HepG2 (cell line): ENCODE data around the gene LAMB3.

Source experiments
- CTCF ChIP-seq: sonication (generic); formaldehyde crosslinking; IDR thresholded peaks from 2 replicates; pipeline ENCODE4 v1.5.0; 2020; ENCODE audit warnings: mild to moderate bottlenecking, missing genetic modification reagents, moderate library complexity
- FOXM1 ChIP-seq: sonication (generic); formaldehyde crosslinking; IDR thresholded peaks from 2 replicates; pipeline ENCODE4 v1.5.0; 2020; ENCODE audit warnings: missing genetic modification reagents
- ISX ChIP-seq: sonication (generic); formaldehyde crosslinking; conservative IDR thresholded peaks from 2 replicates; pipeline ENCODE4 v1.5.0; 2020; ENCODE audit warnings: missing genetic modification reagents
- MXD1 ChIP-seq: sonication (generic); formaldehyde crosslinking; IDR thresholded peaks from 2 replicates; pipeline ENCODE4 v1.4.0; 2020; ENCODE audit warnings: mild to moderate bottlenecking, missing genetic modification reagents
- PHF8 ChIP-seq: sonication (generic); formaldehyde crosslinking; IDR thresholded peaks from 2 replicates; pipeline ENCODE4 v1.5.0; 2020; ENCODE audit warnings: missing genetic modification reagents
- SRSF9 ChIP-seq: fragments of 200-400 bp; formaldehyde crosslinking; IDR thresholded peaks from 2 replicates; pipeline ENCODE4 v1.6.1; 2018; ENCODE audit warnings: borderline replicate concordance, mild to moderate bottlenecking, low read depth, low read length; ENCODE audit not compliant: insufficient read depth, poor library complexity, severe bottlenecking
- STAT5B ChIP-seq: sonication (generic); formaldehyde crosslinking; IDR thresholded peaks from 2 replicates; pipeline ENCODE4 v1.4.0; 2020; ENCODE audit warnings: missing genetic modification reagents
- ZKSCAN8 ChIP-seq: IDR thresholded peaks from 2 replicates; pipeline ENCODE4 v1.6.1; 2016; ENCODE audit warnings: borderline replicate concordance, missing genetic modification reagents, missing compliant biosample characterization
- ZNF20 ChIP-seq: sonication (generic); formaldehyde crosslinking; IDR thresholded peaks from 2 replicates; pipeline ENCODE4 v1.4.0; 2020; ENCODE audit warnings: mild to moderate bottlenecking, moderate library complexity, missing genetic modification reagents
- ZNF367 ChIP-seq: sonication (generic); formaldehyde crosslinking; IDR thresholded peaks from 2 replicates; pipeline ENCODE4 v1.4.0; 2020; ENCODE audit warnings: missing genetic modification reagents, borderline replicate concordance
- ZNF83 ChIP-seq: sonication (generic); formaldehyde crosslinking; IDR thresholded peaks from 2 replicates; pipeline ENCODE4 v1.4.0; 2020; ENCODE audit warnings: missing genetic modification reagents, mild to moderate bottlenecking, borderline replicate concordance
- TF ChIP-seq, protein P1 (sequence below): IDR thresholded peaks from 2 replicates; pipeline ENCODE4 v1.6.1; 2012; ENCODE audit warnings: inconsistent platforms

DNA sequence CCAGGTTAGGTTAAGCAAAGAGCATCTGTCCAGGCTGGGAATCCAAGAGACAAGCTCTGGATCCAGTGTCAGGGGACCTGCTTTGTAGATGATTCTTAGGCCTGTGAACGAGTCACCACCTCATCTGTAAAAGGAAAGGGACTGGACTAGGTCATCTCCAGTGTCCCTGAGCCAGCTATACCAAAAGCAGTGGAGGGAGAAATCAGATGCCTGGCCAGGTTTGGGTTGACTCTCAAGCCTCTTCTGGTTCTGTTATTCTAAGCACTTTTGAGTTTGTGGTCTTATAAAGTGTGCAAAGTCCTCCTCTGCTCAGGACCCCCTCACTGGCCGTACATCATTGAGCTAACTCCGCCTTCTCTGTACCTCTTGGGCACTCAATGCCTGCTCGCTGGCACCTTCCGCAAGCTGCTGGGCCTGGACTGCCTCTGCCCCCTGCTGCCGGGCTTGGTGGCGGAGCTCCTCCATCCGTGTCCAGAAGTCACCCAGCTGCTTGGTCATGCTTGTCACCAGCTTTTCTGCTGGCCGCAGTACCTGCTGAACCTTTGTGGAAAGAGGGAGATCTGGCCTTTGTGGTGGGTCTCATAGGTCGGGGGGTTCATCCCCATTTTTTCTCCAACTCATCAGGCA, 35.1 kb downstream of the LAMB3 start:
- TF ChIP-seq SRSF9, result no peak
- TF ChIP-seq PHF8, result no peak
- no peak for TF ChIP-seq ZNF83 (CRISPR knock-in tag)
- no peak for TF ChIP-seq MXD1 (CRISPR knock-in tag)
- no peak for TF ChIP-seq ZNF367 (CRISPR knock-in tag)
- no peak for TF ChIP-seq ISX (CRISPR knock-in tag)
- no peak for TF ChIP-seq CTCF
- no peak for TF ChIP-seq FOXM1
- TF ChIP-seq ZKSCAN8, result no peak
- TF ChIP-seq ZNF20 (CRISPR knock-in tag), result no peak
- TF ChIP-seq, protein P1, sequence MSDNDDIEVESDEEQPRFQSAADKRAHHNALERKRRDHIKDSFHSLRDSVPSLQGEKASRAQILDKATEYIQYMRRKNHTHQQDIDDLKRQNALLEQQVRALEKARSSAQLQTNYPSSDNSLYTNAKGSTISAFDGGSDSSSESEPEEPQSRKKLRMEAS, result no peak
- TF ChIP-seq STAT5B, result no peak
